K562 (cell line): Measurements from ENCODE around the gene CCNT1. TPM values are rescaled to one million over a fixed set of nuclear protein-coding genes. Genes with fewer than 3 reads are reported as not detected.
A peak's percentile ranks its signal among the peaks of the same experiment; 100 is the strongest.

Source experiments
- ATAC-seq: fragments of 200-7000 bp; cut with Tn5 transposase; 3 replicates; pipeline ENCODE4 v1.9.1; 2020; ENCODE audit warnings: moderate library complexity
- BruUV-seq: library from RNA; stranded (reverse); fragments of 400-500 nt; replicated peaks from 2 replicates; lab custom pipeline; 2021; lab: Mats Ljungman, UMichigan
- CTCF ChIA-PET: fragments of 300-600 bp; formaldehyde crosslinking; extraction: SDS; loops from one replicate; lab custom pipeline; 2021; ENCODE audit warnings: low intra/inter-chr PET ratio; lab: Yijun Ruan, JAX
- POLR2A ChIA-PET: fragments of 300-600, 350-650 bp; sonication (Branson Sonifier 250); formaldehyde crosslinking; extraction: SDS; loops from one replicate; lab custom pipeline; 2021; ENCODE audit warnings: antibody characterized with exemption, inconsistent platforms; lab: Yijun Ruan, JAX
- DNase-seq, 4 experiments: peaks; one replicate each; pipeline versions ENCODE4 v3.0.0 to v3.0.0-alpha.2; 2011 to 2018; ENCODE audit warnings: low spot score in 3 of 4, mixed read lengths in 3 of 4; ENCODE audit errors: extremely low read depth in 1 of 4
- FAIRE-seq: peaks from 2 replicates; lab custom pipeline; 2011; peaks lifted over from hg19 to GRCh38; lab: Jason Lieb, UNC
- H2AFZ ChIP-seq: 2 replicates; pipeline ENCODE4 v1.6.0; 2011; ENCODE audit warnings: low read depth, low read length, control low read depth, inconsistent platforms
- H3K27ac ChIP-seq: fragments of 200-600 bp; 3 replicates; pipeline ENCODE4 v1.8.0; 2011; ENCODE audit warnings: low read depth, mild to moderate bottlenecking, control low read depth, inconsistent platforms, low read length, moderate library complexity, mixed read lengths; ENCODE audit errors: extremely low read depth
- H3K27me3 ChIP-seq, 2 experiments: fragments of 300-600 bp in 1 of 2; 2 replicates in 1 of 2; 3 replicates in 1 of 2; pipeline versions ENCODE4 v1.6.0 to v1.8.0; 2011; ENCODE audit warnings: inconsistent platforms in 2 of 2, low read length in 2 of 2, mild to moderate bottlenecking in 1 of 2, mixed read lengths in 1 of 2, moderate library complexity in 1 of 2; ENCODE audit not compliant: control insufficient read depth in 2 of 2, insufficient read depth in 2 of 2
- H3K36me3 ChIP-seq: fragments of 300-600 bp; 3 replicates; pipeline ENCODE4 v1.8.0; 2011; ENCODE audit warnings: mild to moderate bottlenecking, low read length, inconsistent platforms; ENCODE audit not compliant: control insufficient read depth, insufficient read depth
- H3K4me1 ChIP-seq, 2 experiments: fragments of 200-600 bp in 1 of 2; replicated peaks in 1 of 2; 2 replicates in 1 of 2; 3 replicates in 1 of 2; pipeline versions ENCODE4 v1.5.1 to v1.8.0; 2011; ENCODE audit warnings: inconsistent platforms in 2 of 2, low read length in 2 of 2, mild to moderate bottlenecking in 1 of 2, mixed read lengths in 1 of 2, moderate library complexity in 1 of 2; ENCODE audit not compliant: control insufficient read depth in 2 of 2, insufficient read depth in 2 of 2
- H3K4me2 ChIP-seq: 2 replicates; pipeline ENCODE4 v1.6.1; 2011; ENCODE audit warnings: low read length, control low read depth, inconsistent platforms, mixed read lengths; ENCODE audit not compliant: insufficient read depth
- H3K4me3 ChIP-seq: fragments of 200-600 bp; sonication (generic), shearing (Covaris generic); 2 replicates; pipeline ENCODE4 v1.5.1; 2016; ENCODE audit warnings: control low read depth, inconsistent platforms
- H3K79me2 ChIP-seq: fragments of 200-600 bp; 3 replicates; pipeline ENCODE4 v1.8.0; 2011; ENCODE audit warnings: low read length, inconsistent platforms; ENCODE audit not compliant: control insufficient read depth, insufficient read depth
- H3K9ac ChIP-seq, 2 experiments: 2 replicates each; pipeline versions ENCODE4 v1.6.0 to v1.6.1; 2011; ENCODE audit warnings: low read depth in 2 of 2, low read length in 2 of 2, control low read depth in 1 of 2, inconsistent platforms in 1 of 2, mild to moderate bottlenecking in 1 of 2, mixed read lengths in 1 of 2; ENCODE audit not compliant: insufficient read depth in 1 of 2
- H3K9me1 ChIP-seq: one replicate; pipeline ENCODE4 v1.6.0; 2011; ENCODE audit warnings: inconsistent platforms, mild to moderate bottlenecking, low read length, moderate library complexity; ENCODE audit not compliant: control insufficient read depth, insufficient read depth
- H3K9me3 ChIP-seq: replicated peaks from 2 replicates; pipeline ENCODE4 v1.5.1; 2011; ENCODE audit warnings: low read depth, low read length, inconsistent platforms; ENCODE audit not compliant: control insufficient read depth, insufficient read depth
- H4K20me1 ChIP-seq: replicated peaks from 2 replicates; pipeline ENCODE4 v1.6.1; 2011; ENCODE audit warnings: low read length, inconsistent platforms, mixed read lengths; ENCODE audit not compliant: control insufficient read depth, insufficient read depth
- ARID3B ChIP-seq: fragments of 250-450 bp; sonication (Bioruptor Pico); IDR thresholded peaks from 2 replicates; pipeline ENCODE4 v1.4.0; 2020; ENCODE audit warnings: borderline replicate concordance
- DEAF1 ChIP-seq: fragments of 450-650 bp; formaldehyde crosslinking; IDR thresholded peaks from 2 replicates; pipeline ENCODE4 v1.4.0; 2020; ENCODE audit warnings: mild to moderate bottlenecking, moderate library complexity
- MAZ ChIP-seq, 2 experiments: fragments of 450-650 bp in 1 of 2; sonication (generic) in 1 of 2; formaldehyde crosslinking; IDR thresholded peaks in 1 of 2; conservative IDR thresholded peaks in 1 of 2; 2 replicates each; pipeline versions ENCODE4 v1.4.0 to v1.5.0; 2020; ENCODE audit warnings: mild to moderate bottlenecking in 1 of 2, missing genetic modification reagents in 1 of 2
- PML ChIP-seq: IDR thresholded peaks from 2 replicates; pipeline ENCODE4 v1.6.1; 2012; ENCODE audit warnings: low read length, inconsistent platforms
- ZNF134 ChIP-seq: fragments of 250-450 bp; sonication (Bioruptor Pico); conservative IDR thresholded peaks from 2 replicates; pipeline ENCODE4 v1.4.0; 2020
- ZNF512 ChIP-seq: IDR thresholded peaks from 2 replicates; pipeline ENCODE4 v1.6.1; 2016; ENCODE audit warnings: missing genetic modification characterization, missing compliant biosample characterization
- ZNF609 ChIP-seq: sonication (generic); formaldehyde crosslinking; IDR thresholded peaks from 2 replicates; pipeline ENCODE4 v1.8.1; 2023; ENCODE audit warnings: missing genetic modification reagents, mild to moderate bottlenecking, borderline replicate concordance
- ZSCAN32 ChIP-seq: fragments of 450-650 bp; formaldehyde crosslinking; IDR thresholded peaks from 2 replicates; pipeline ENCODE4 v1.4.0; 2020; ENCODE audit warnings: mild to moderate bottlenecking, moderate library complexity
- WGBS: fragments of 100-300 bp; shearing (Covaris generic); methylation state at CpG from one replicate; pipeline ENCODE4 v1.1.6; 2016; ENCODE audit warnings: low coverage, mixed read lengths; ENCODE audit not compliant: insufficient coverage; ENCODE audit errors: missing lambda C conversion rate; 5-methylcytosine and 5-hydroxymethylcytosine counted together
- in situ Hi-C: fragments of 300-500 bp; cut with MboI; formaldehyde crosslinking; loops from 4 replicates; pipeline ENCODE4 v1.15.0; 2018; ENCODE audit warnings: inconsistent platforms, mixed read lengths
- intact Hi-C: fragments of 100-400 bp; cut with micrococcal nuclease; formaldehyde crosslinking; loops from 2 replicates; pipeline ENCODE4 v1.14.2; 2022
- polyA plus RNA-seq, 8 experiments: library from polyadenylated mRNA; depleted of rRNA in 4 of 8; stranded (reverse) in 5 of 8; unstranded in 3 of 8; fragments of >200 nt; fragmentation: Nextera tagmentation in 2 of 8; fragmentation: Illumina TruSeq in 1 of 8; extraction: Ambion mirVana in 2 of 8; extraction: Trizol in 1 of 8; gene quantifications; 2 replicates each; pipeline versions ENCODE4 v1.2.1 to v1.2.3, GENCODE V29; 2011 to 2014; ENCODE audit warnings: inconsistent platforms in 1 of 8, missing spikeins in 1 of 8
- total RNA-seq, 7 experiments: library from RNA; depleted of rRNA in 6 of 7; stranded (reverse); fragments of >200 nt in 6 of 7; fragmentation: Illumina TruSeq in 2 of 7; extraction: Trizol in 2 of 7; gene quantifications; 2 replicates each; pipeline versions ENCODE4 v1.2.1 to v1.2.3, GENCODE V29; 2011 to 2021; ENCODE audit warnings: low replicate concordance in 1 of 7

The CCNT1 gene
- total and polyA plus RNA-seq, 9 of the 15 experiments (the other 6 are each of a cell fraction or from before 2014, with no cell fraction given), result 9.7 to 52.4 (median 33.4) TPM

GRCh38 chr12:48686037-48686595 lies 30.4 kb downstream of the CCNT1 start (continued):
- TF ChIP-seq ZNF609, result no peak
- 0 out of 2 replicates have a peak, but pooled peaks have one; percentile 19 for TF ChIP-seq PML

GRCh38 chr12:48683534-48683933 lies 33.0 kb downstream of the CCNT1 start:
- Histone ChIP-seq H3K4me3 (no peak overlapping the region), H3K9me3 (no peaks in the 10 kb centered on the region), H3K79me2 (peaks cover 36% of the 10 kb centered on the region), H3K9me1 (no peaks in the 10 kb centered on the region), H3K4me1 (peaks cover 14 to 23% of the 10 kb centered on the region in 2 experiments; a peak in 4 of 5 replicates), H3K9ac (no peak overlapping the region), H2AFZ (peak overlapping the region; percentile 97; the same call in 1 of the 2 replicates), H3K27me3 (no peaks in the 10 kb centered on the region), H4K20me1 (no peaks in the 10 kb centered on the region), H3K4me2 (0 out of 2 replicates have a peak overlapping the region, but pooled peaks have one; percentile 1), H3K36me3 (peaks cover 35% of the 10 kb centered on the region), H3K27ac (no peak overlapping the region)
- FAIRE-seq (no peak), ATAC-seq (no peak), DNase-seq (no peak)
- WGBS, result 57% methylated on average over 4 of the region's 4 CpGs
- in situ Hi-C loops (no loop called here), intact Hi-C loops (loop anchor here (2.0 kb wide), 1 partner anchor 33 kb away; the partner anchor contains the start of gene CCNT1)
- no TSS peak for BruUV-seq
- ChIA-PET CTCF (no interaction called here), POLR2A (interaction anchor here (2.2 to 4.7 kb wide), 4 partner anchors 8 to 32 kb away, joined by 11 to 45 read pairs (median 14); no protein-coding TSS in a partner anchor)
- TF ChIP-seq DEAF1 (CRISPR knock-in tag) (no peak), ZNF512 (tag) (no peak), ZSCAN32 (CRISPR knock-in tag) (no peak), ARID3B (no peak), ZNF134 (CRISPR knock-in tag) (no peak), MAZ (CRISPR knock-in tag; conservative IDR thresholded peaks at IDR 0.05 in 1 of 2, IDR thresholded peaks at IDR 0.05 in 1 of 2) (no peak)
